NCI-H1436 treated with DMSO at 0.1 percent for 48 hours (cell line): ENCODE data around the gene RBM18.

Experiments used
- DNase-seq: peaks from one replicate; lab custom pipeline; 2025; lab: John Stamatoyannopoulos, UW

Gene RBM18

GRCh38 chr9:122221183-122221811, 43.3 kb downstream of the RBM18 start:
- DNase-seq = no peak

- DNase-seq = no peak
Measured at GRCh38 chr9:122220673-122221182, 43.9 kb downstream of the RBM18 start.

GRCh38 chr9:122219856-122220672, 44.6 kb downstream of the RBM18 start:
- DNase-seq = no peak

- DNase-seq = no peak
Measured at GRCh38 chr9:122218935-122219855, 45.4 kb downstream of the RBM18 start.

GRCh38 chr9:122218071-122218934, 46.3 kb downstream of the RBM18 start:
- DNase-seq = no peak

- DNase-seq = no peak
Measured at GRCh38 chr9:122217640-122218039, 47.0 kb downstream of the RBM18 start.

GRCh38 chr9:122216798-122217418, 47.7 kb downstream of the RBM18 start:
- no peak for DNase-seq

- no peak for DNase-seq
Measured at GRCh38 chr9:122216138-122216797, 48.4 kb downstream of the RBM18 start.

- DNase-seq = no peak
Measured at GRCh38 chr9:122215663-122216062, 49.0 kb downstream of the RBM18 start.

- DNase-seq = no peak
Measured at GRCh38 chr9:122214507-122214906, 50.1 kb downstream of the RBM18 start.

GRCh38 chr9:122213589-122214413, 50.8 kb downstream of the RBM18 start:
- DNase-seq = peak; percentile 45

- DNase-seq = no peak
Measured at GRCh38 chr9:122213102-122213588, 51.5 kb downstream of the RBM18 start.

- no peak for DNase-seq
Measured at GRCh38 chr9:122212473-122213004, 52.1 kb downstream of the RBM18 start.

GRCh38 chr9:122209451-122209850, 55.2 kb downstream of the RBM18 start:
- no peak for DNase-seq

- DNase-seq = no peak
Measured at GRCh38 chr9:122207096-122207495, 57.5 kb downstream of the RBM18 start.

GRCh38 chr9:122206118-122207046, 58.3 kb downstream of the RBM18 start:
- DNase-seq = no peak

GRCh38 chr9:122205176-122205575, 59.5 kb downstream of the RBM18 start:
- DNase-seq = no peak

GRCh38 chr9:122204491-122204890, 60.1 kb downstream of the RBM18 start:
- no peak for DNase-seq
